ENCODE results near the gene NINJ1. TPM values are rescaled to one million over a fixed set of nuclear protein-coding genes. Genes with fewer than 3 reads are reported as not detected.

Gene NINJ1
- total and polyA plus RNA-seq, 2 of the 13 experiments (the other 11 are each of a cell fraction or from before 2014, with no cell fraction given): 81.2 to 92.1 TPM

GRCh38 chr9:93167185-93167584, 33.1 kb upstream of the NINJ1 start (continued):
- TF ChIP-seq ZNF296 (CRISPR knock-in tag; conservative IDR thresholded peaks at IDR 0.05) (no peak), ARNT (IDR thresholded peaks at IDR 0.05) (no peak)

DNA sequence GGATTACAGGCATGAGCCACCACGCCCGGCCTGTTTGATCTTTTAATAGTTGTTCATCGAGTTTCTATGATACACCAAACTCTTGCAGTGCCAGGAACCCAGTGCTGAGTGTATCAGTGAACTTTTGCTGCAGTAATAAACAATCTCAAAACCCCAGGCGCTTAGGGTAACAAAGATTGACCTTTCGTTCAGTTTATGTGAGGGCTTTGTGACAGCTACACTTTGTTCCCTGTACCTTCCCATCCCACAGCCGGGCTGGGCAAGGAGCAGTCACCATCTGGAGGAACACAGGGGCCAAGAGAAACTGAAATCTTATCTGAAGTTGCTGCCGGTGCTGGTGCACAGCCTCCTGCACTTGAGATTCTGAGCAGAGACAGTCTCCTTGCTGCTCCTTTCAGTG, 32.6 kb upstream of the NINJ1 start:
- CTCF ChIA-PET (ENCODE audit: low intra/inter-chr PET ratio, low total read pairs): no interaction called here
- no peak for ATAC-seq
- TF ChIP-seq ZNF660 (CRISPR knock-in tag; IDR thresholded peaks at IDR 0.05; ENCODE audit: borderline replicate concordance, low read depth): no peak
- no peak for TF ChIP-seq RERE (CRISPR knock-in tag; IDR thresholded peaks at IDR 0.05; ENCODE audit: low read depth)
- TF ChIP-seq MXD3 (CRISPR knock-in tag; IDR thresholded peaks at IDR 0.05): no peak
- no peak for TF ChIP-seq PRDM10 (CRISPR knock-in tag; IDR thresholded peaks at IDR 0.05; ENCODE audit: low read depth)
- 0 out of 2 replicates have a peak, but pooled peaks have one; percentile 33 for TF ChIP-seq ARID4A (CRISPR knock-in tag; IDR thresholded peaks at IDR 0.05; ENCODE audit: borderline replicate concordance)
- no peak for TF ChIP-seq ZNF232 (CRISPR knock-in tag; IDR thresholded peaks at IDR 0.05; ENCODE audit: borderline replicate concordance)

More for the DNA sequence above, 32.6 kb upstream of the NINJ1 start:
- Histone ChIP-seq H3K4me2 (ENCODE audit: low read depth, low read length) (peak overlapping the region; percentile 46), H4K20me1 (ENCODE audit: insufficient read depth, low read length) (no peaks in the 10 kb centered on the region), H3K9ac (ENCODE audit: insufficient read depth, low read depth, low read length) (no peak overlapping the region), H3K27ac (ENCODE audit: extremely low read length, insufficient read depth, low read length) (no peak overlapping the region), H3K4me3 (replicated peaks in 1 of 3; ENCODE audit: insufficient read depth in 1 of 3, low read depth in 2 of 3, low read length in 3 of 3) (peak overlapping the region in 1 of 3 experiments; percentile 14; a peak in 1 of 6 replicates), H3K36me3 (replicated peaks in 1 of 2; ENCODE audit: control insufficient read depth in 1 of 2, insufficient read depth in 2 of 2, low read length in 2 of 2) (no peaks in the 10 kb centered on the region), H2AFZ (ENCODE audit: low read length) (no peak overlapping the region), H3K27me3 (ENCODE audit: control insufficient read depth in 1 of 2, insufficient read depth in 2 of 2, low read length in 2 of 2) (peaks cover 2 to 20% of the 10 kb centered on the region in 2 experiments; a peak in 4 of 5 replicates), H3K79me2 (ENCODE audit: insufficient read depth, low read length) (no peaks in the 10 kb centered on the region), H3K4me1 (ENCODE audit: insufficient read depth, low read length) (peaks cover 36% of the 10 kb centered on the region), H3K9me3 (ENCODE audit: low read length) (no peaks in the 10 kb centered on the region)
- no peak for DNase-seq (ENCODE audit: low spot score)
- POLR2A ChIA-PET: interaction anchor here (1.1 kb wide), 1 partner anchor 33 kb away, joined by 3 read pairs; the partner anchor contains the start of gene NINJ1
- FAIRE-seq: no peak
- intact Hi-C loops (cut with micrococcal nuclease; ENCODE audit: unreplicated experiment) (no loop called here), in situ Hi-C loops (cut with HindIII; ENCODE audit: extremely low pct_ligation_motif_present, low pct_unique_long_range_greater_than_20kb) (loop anchor here (25.0 kb wide), 1 partner anchor 271 kb away; no protein-coding TSS in a partner anchor)
- BruUV-seq (replicated peaks): no TSS peak
- WGBS (ENCODE audit: low lambda C conversion rate): 4% methylated on average over 7 of the region's 7 CpGs
